Measurements from ENCODE around the gene TTC9. TPM values are rescaled to one million over a fixed set of nuclear protein-coding genes. Genes with fewer than 3 reads are reported as not detected.
A peak's percentile ranks its signal among the peaks of the same experiment; 100 is the strongest.

The TTC9 gene
- total and polyA plus RNA-seq, 2 donors (not counting 1 experiment from before 2014, with no cell fraction given) = 1.9 to 4.3 TPM

DNA sequence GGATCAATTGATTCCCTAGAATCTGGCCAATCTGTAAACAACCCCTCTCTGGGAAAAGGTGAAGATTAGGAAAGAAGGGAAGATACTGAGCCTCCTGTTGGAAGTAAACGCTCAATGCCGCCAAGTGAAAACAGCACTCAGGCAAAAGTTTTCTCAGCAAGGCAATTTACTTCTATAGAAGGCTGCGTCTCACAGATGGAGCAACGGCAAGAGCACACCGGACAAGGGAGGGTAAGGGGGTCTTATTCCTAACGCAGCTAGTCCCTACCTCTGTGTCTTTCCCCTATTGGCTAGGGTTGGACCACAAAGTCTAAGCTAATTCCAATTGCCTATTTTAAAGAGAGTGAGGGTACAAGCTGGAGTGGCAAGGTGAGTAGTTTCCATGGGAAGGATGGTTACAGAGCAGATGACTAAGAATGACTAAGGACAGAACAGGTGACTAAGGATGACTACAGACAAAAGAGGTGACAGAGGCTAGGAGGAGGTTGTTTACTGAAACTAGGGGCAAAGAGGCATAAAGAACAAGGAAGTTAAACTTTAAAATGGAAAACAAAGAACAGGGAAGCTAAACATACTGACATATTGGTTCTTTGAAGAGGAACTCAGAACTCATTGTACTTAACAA lies 5.6 kb upstream of the TTC9 start:
- Histone ChIP-seq H3K4me1 (ENCODE audit: control insufficient read depth, extremely low read depth, insufficient read depth, low read length) (no peaks in the 10 kb centered on the region), H3K9me3 (ENCODE audit: control insufficient read depth, insufficient read depth, low read depth, low read length) (no peaks in the 10 kb centered on the region), H3K4me3 (replicated peaks in 1 of 4; ENCODE audit: control extremely low read depth in 1 of 4, insufficient read depth in 1 of 4, low read depth in 3 of 4, low read length in 4 of 4) (no peak overlapping the region), H3K36me3 (ENCODE audit: control insufficient read depth, insufficient read depth, low read length) (no peaks in the 10 kb centered on the region), H3K27me3 (ENCODE audit: control insufficient read depth, insufficient read depth, low read length) (peaks cover 12% of the 10 kb centered on the region), H3K27ac (ENCODE audit: insufficient read depth, low read length) (no peak overlapping the region), H3K4me2 (ENCODE audit: extremely low read depth, insufficient read depth, low read length) (no peak overlapping the region), H2AFZ (ENCODE audit: low read length) (no peak overlapping the region), H3K9ac (ENCODE audit: insufficient read depth, low read length) (no peak overlapping the region), H3K79me2 (ENCODE audit: control insufficient read depth, insufficient read depth, low read length) (no peaks in the 10 kb centered on the region), H4K20me1 (ENCODE audit: control insufficient read depth, extremely low read depth, insufficient read depth, low read length) (no peaks in the 10 kb centered on the region)
- DNase-seq (ENCODE audit: low read depth in 2 of 2) = no peak
- TF ChIP-seq, protein P1, sequence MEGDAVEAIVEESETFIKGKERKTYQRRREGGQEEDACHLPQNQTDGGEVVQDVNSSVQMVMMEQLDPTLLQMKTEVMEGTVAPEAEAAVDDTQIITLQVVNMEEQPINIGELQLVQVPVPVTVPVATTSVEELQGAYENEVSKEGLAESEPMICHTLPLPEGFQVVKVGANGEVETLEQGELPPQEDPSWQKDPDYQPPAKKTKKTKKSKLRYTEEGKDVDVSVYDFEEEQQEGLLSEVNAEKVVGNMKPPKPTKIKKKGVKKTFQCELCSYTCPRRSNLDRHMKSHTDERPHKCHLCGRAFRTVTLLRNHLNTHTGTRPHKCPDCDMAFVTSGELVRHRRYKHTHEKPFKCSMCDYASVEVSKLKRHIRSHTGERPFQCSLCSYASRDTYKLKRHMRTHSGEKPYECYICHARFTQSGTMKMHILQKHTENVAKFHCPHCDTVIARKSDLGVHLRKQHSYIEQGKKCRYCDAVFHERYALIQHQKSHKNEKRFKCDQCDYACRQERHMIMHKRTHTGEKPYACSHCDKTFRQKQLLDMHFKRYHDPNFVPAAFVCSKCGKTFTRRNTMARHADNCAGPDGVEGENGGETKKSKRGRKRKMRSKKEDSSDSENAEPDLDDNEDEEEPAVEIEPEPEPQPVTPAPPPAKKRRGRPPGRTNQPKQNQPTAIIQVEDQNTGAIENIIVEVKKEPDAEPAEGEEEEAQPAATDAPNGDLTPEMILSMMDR (conservative IDR thresholded peaks at IDR 0.05 in 1 of 2, IDR thresholded peaks at IDR 0.05 in 1 of 2; ENCODE audit: low read depth in 1 of 2, low read length in 2 of 2) = no peak
- no peak for TF ChIP-seq EZH2 (IDR thresholded peaks at IDR 0.05; ENCODE audit: low read length, missing control alignments)

DNA sequence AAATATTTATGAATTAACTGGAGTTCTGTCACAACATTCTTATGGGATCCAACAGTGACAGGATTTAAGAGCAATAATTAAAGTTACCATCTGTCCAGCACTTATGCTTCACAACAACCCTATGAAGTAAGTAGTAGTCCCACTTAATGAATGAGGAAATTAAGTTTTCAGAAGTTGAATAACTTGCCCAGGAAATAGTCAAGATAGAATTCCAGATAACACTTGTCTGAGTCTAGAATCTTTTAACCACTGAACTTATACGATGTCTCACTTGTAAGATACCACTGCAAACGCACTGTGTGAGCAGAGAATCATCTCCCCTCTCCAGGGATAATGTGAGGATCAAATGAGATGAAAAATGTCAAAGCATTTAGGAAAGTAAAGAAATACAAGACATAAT lies 3.3 kb upstream of the TTC9 start:
- no peak for TF ChIP-seq EZH2 (IDR thresholded peaks at IDR 0.05; ENCODE audit: low read length, missing control alignments)
- TF ChIP-seq, protein P1 (conservative IDR thresholded peaks at IDR 0.05 in 1 of 2, IDR thresholded peaks at IDR 0.05 in 1 of 2; ENCODE audit: low read depth in 1 of 2, low read length in 2 of 2) = no peak
- no peak for DNase-seq (ENCODE audit: low read depth in 2 of 2)
- Histone ChIP-seq H4K20me1 (ENCODE audit: control insufficient read depth, extremely low read depth, insufficient read depth, low read length) (no peaks in the 10 kb centered on the region), H3K4me1 (ENCODE audit: control insufficient read depth, extremely low read depth, insufficient read depth, low read length) (no peaks in the 10 kb centered on the region), H3K9ac (ENCODE audit: insufficient read depth, low read length) (no peak overlapping the region), H3K79me2 (ENCODE audit: control insufficient read depth, insufficient read depth, low read length) (no peaks in the 10 kb centered on the region), H2AFZ (ENCODE audit: low read length) (no peak overlapping the region), H3K4me2 (ENCODE audit: extremely low read depth, insufficient read depth, low read length) (no peak overlapping the region), H3K36me3 (ENCODE audit: control insufficient read depth, insufficient read depth, low read length) (no peaks in the 10 kb centered on the region), H3K4me3 (replicated peaks in 1 of 4; ENCODE audit: control extremely low read depth in 1 of 4, insufficient read depth in 1 of 4, low read depth in 3 of 4, low read length in 4 of 4) (no peak overlapping the region), H3K9me3 (ENCODE audit: control insufficient read depth, insufficient read depth, low read depth, low read length) (no peaks in the 10 kb centered on the region), H3K27me3 (ENCODE audit: control insufficient read depth, insufficient read depth, low read length) (peaks cover 25% of the 10 kb centered on the region), H3K27ac (ENCODE audit: insufficient read depth, low read length) (no peak overlapping the region)

- no peak overlapping the region for H3K9ac ChIP-seq (ENCODE audit: insufficient read depth, low read length)
- H3K36me3 ChIP-seq (ENCODE audit: control insufficient read depth, insufficient read depth, low read length) = no peaks in the 10 kb centered on the region
- H4K20me1 ChIP-seq (ENCODE audit: control insufficient read depth, extremely low read depth, insufficient read depth, low read length) = no peaks in the 10 kb centered on the region
- peak overlapping the region; percentile 33 to 54 (median 46) for H3K4me3 ChIP-seq (replicated peaks in 1 of 4; ENCODE audit: control extremely low read depth in 1 of 4, insufficient read depth in 1 of 4, low read depth in 3 of 4, low read length in 4 of 4)
- peaks cover 32% of the 10 kb centered on the region for H3K27me3 ChIP-seq (ENCODE audit: control insufficient read depth, insufficient read depth, low read length)
- H3K27ac ChIP-seq (ENCODE audit: insufficient read depth, low read length) = no peak overlapping the region
- H2AFZ ChIP-seq (ENCODE audit: low read length) = no peak overlapping the region
- H3K9me3 ChIP-seq (ENCODE audit: control insufficient read depth, insufficient read depth, low read depth, low read length) = no peaks in the 10 kb centered on the region
- no peaks in the 10 kb centered on the region for H3K4me1 ChIP-seq (ENCODE audit: control insufficient read depth, extremely low read depth, insufficient read depth, low read length)
- no peaks in the 10 kb centered on the region for H3K79me2 ChIP-seq (ENCODE audit: control insufficient read depth, insufficient read depth, low read length)
- H3K4me2 ChIP-seq (ENCODE audit: extremely low read depth, insufficient read depth, low read length) = peak overlapping the region; percentile 71
- DNase-seq (ENCODE audit: low read depth in 2 of 2) = peak; percentile 30 to 51
- TF ChIP-seq, protein P1 (conservative IDR thresholded peaks at IDR 0.05 in 1 of 2, IDR thresholded peaks at IDR 0.05 in 1 of 2; ENCODE audit: low read depth in 1 of 2, low read length in 2 of 2) = no peak
- peak; percentile 75 for TF ChIP-seq EZH2 (IDR thresholded peaks at IDR 0.05; ENCODE audit: low read length, missing control alignments)
These were observed 673 bp upstream of the TTC9 start for GRCh38 chr14:70640938-70641547.

Measured in fibroblast of lung (primary cell).